ENCODE measurements around the gene RWDD2A. TPM values are rescaled to one million over a fixed set of nuclear protein-coding genes. Genes with fewer than 3 reads are reported as not detected.

RWDD2A gene
- total RNA-seq, 1 experiment from 2014 or later: 1.8 TPM

DNA sequence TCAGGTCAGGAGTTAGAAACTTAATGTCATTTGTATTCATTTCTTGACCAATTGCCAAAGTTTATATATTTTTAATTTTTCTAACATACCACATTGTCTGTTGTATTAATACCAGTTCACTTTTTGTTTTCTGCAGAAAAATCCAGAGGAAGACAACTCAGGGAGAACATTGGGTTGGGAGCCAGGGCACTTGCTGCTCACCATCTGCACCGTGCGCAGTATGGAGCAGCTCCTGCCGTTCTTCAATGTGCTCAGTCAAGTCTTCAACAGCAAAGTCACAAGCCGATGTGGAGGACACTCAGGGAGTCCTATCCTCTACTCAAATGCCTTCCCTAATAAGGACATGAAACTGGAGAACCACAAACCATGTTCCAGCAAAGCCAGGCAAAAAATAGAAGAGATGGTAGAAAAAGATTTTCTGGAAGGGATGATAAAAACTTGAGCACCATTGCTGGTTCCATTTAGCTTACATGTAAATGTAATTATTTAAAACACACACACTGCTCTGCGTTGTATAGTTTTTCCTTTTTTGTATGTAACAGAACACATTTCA, 25.4 kb upstream of the RWDD2A start:
- Histone ChIP-seq H3K9me3 (ENCODE audit: insufficient read depth, low read depth) (no peaks in the 10 kb centered on the region), H3K27me3 (ENCODE audit: insufficient read depth, low read depth) (no peaks in the 10 kb centered on the region), H3K9me2 (ENCODE audit: insufficient read depth) (no peaks in the 10 kb centered on the region), H3K27ac (no peak overlapping the region), H3K4me3 (no peak overlapping the region), H3K79me2 (ENCODE audit: low read depth) (no peaks in the 10 kb centered on the region), H2AFZ (no peak overlapping the region), H3K4me1 (replicated peaks; ENCODE audit: insufficient read depth) (no peaks in the 10 kb centered on the region), H3K36me3 (ENCODE audit: low read depth) (no peaks in the 10 kb centered on the region), H4K20me1 (ENCODE audit: insufficient read depth) (no peaks in the 10 kb centered on the region), H3K4me2 (no peak overlapping the region), H3F3A (ENCODE audit: insufficient read depth, low read depth) (no peaks in the 10 kb centered on the region)
- no TSS peak for BruUV-seq (replicated peaks)
- ChIA-PET POLR2A (ENCODE audit: unreplicated experiment) (no interaction called here), CTCF (no interaction called here)
- intact Hi-C loops (cut with micrococcal nuclease; ENCODE audit: unreplicated experiment): no loop called here
- TF ChIP-seq, protein P1, sequence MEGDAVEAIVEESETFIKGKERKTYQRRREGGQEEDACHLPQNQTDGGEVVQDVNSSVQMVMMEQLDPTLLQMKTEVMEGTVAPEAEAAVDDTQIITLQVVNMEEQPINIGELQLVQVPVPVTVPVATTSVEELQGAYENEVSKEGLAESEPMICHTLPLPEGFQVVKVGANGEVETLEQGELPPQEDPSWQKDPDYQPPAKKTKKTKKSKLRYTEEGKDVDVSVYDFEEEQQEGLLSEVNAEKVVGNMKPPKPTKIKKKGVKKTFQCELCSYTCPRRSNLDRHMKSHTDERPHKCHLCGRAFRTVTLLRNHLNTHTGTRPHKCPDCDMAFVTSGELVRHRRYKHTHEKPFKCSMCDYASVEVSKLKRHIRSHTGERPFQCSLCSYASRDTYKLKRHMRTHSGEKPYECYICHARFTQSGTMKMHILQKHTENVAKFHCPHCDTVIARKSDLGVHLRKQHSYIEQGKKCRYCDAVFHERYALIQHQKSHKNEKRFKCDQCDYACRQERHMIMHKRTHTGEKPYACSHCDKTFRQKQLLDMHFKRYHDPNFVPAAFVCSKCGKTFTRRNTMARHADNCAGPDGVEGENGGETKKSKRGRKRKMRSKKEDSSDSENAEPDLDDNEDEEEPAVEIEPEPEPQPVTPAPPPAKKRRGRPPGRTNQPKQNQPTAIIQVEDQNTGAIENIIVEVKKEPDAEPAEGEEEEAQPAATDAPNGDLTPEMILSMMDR (conservative IDR thresholded peaks at IDR 0.05): no peak
- TF ChIP-seq EZH2 (IDR thresholded peaks at IDR 0.05; ENCODE audit: low read depth): no peak
- no peak for DNase-seq

DNA sequence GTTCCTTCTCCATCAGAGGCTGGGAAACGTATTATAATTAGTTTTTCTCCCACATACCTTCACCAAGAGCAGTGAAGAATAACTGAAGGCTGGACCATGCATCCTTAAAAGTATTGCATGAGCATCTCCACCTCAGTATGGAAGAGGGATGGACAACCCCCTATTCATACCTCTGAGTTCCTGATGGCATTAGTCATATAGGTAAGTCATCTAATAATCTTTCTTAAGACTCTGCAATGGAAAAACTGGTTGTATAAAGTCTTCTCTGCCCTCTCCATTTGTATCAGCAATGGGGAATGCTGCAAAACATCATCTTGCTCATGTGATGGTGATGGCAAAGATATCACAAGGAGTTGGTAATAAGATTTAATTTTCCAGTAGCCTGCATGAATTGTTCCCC, 24.6 kb upstream of the RWDD2A start:
- Histone ChIP-seq H2AFZ (no peak overlapping the region), H4K20me1 (ENCODE audit: insufficient read depth) (no peaks in the 10 kb centered on the region), H3F3A (ENCODE audit: insufficient read depth, low read depth) (no peaks in the 10 kb centered on the region), H3K9me3 (ENCODE audit: insufficient read depth, low read depth) (no peaks in the 10 kb centered on the region), H3K4me1 (replicated peaks; ENCODE audit: insufficient read depth) (no peaks in the 10 kb centered on the region), H3K4me3 (no peak overlapping the region), H3K27me3 (ENCODE audit: insufficient read depth, low read depth) (no peaks in the 10 kb centered on the region), H3K79me2 (ENCODE audit: low read depth) (no peaks in the 10 kb centered on the region), H3K4me2 (no peak overlapping the region), H3K9me2 (ENCODE audit: insufficient read depth) (no peaks in the 10 kb centered on the region), H3K27ac (no peak overlapping the region), H3K36me3 (ENCODE audit: low read depth) (no peaks in the 10 kb centered on the region)
- ChIA-PET POLR2A (ENCODE audit: unreplicated experiment) (no interaction called here), CTCF (no interaction called here)
- intact Hi-C loops (cut with micrococcal nuclease; ENCODE audit: unreplicated experiment): no loop called here
- TF ChIP-seq, protein P1 (conservative IDR thresholded peaks at IDR 0.05): no peak
- TF ChIP-seq EZH2 (IDR thresholded peaks at IDR 0.05; ENCODE audit: low read depth): no peak
- DNase-seq: no peak
- no TSS peak for BruUV-seq (replicated peaks)

DNA sequence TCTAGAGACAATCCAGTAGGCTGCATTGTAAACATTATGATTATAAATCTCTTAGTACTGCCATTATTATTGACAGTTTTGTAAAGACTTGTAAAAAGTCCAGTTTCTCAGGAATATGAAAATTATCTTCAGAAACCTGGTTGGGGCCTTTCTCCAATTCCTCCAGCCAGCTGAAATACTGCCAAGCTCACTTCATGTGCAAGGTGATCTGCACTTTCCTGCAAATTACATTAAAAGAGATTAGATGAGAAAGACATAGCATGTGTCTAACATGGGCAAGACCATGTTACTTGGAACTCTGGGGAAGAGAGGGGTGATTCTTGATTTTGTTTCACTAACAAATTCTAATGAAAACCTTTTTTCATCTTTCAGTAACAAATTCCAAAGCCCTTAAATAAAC, 24.1 kb upstream of the RWDD2A start:
- ChIA-PET POLR2A (ENCODE audit: unreplicated experiment) (no interaction called here), CTCF (no interaction called here)
- no peak for DNase-seq
- TF ChIP-seq, protein P1 (conservative IDR thresholded peaks at IDR 0.05): no peak
- TF ChIP-seq EZH2 (IDR thresholded peaks at IDR 0.05; ENCODE audit: low read depth): no peak
- H3K9me3 ChIP-seq (ENCODE audit: insufficient read depth, low read depth): no peaks in the 10 kb centered on the region
- no peak overlapping the region for H3K27ac ChIP-seq
- no peaks in the 10 kb centered on the region for H3K9me2 ChIP-seq (ENCODE audit: insufficient read depth)
- H3K79me2 ChIP-seq (ENCODE audit: low read depth): no peaks in the 10 kb centered on the region
- H3K27me3 ChIP-seq (ENCODE audit: insufficient read depth, low read depth): no peaks in the 10 kb centered on the region
- no peak overlapping the region for H2AFZ ChIP-seq
- no peaks in the 10 kb centered on the region for H4K20me1 ChIP-seq (ENCODE audit: insufficient read depth)
- no peak overlapping the region for H3K4me3 ChIP-seq
- intact Hi-C loops (cut with micrococcal nuclease; ENCODE audit: unreplicated experiment): no loop called here
- H3F3A ChIP-seq (ENCODE audit: insufficient read depth, low read depth): no peaks in the 10 kb centered on the region
- no peaks in the 10 kb centered on the region for H3K36me3 ChIP-seq (ENCODE audit: low read depth)
- no peaks in the 10 kb centered on the region for H3K4me1 ChIP-seq (replicated peaks; ENCODE audit: insufficient read depth)
- no peak overlapping the region for H3K4me2 ChIP-seq
- no TSS peak for BruUV-seq (replicated peaks)
